Measurements from ENCODE around the gene CNTN5.

The CNTN5 gene

GRCh38 chr11:100367892-100368291 is 1347.1 kb downstream of the CNTN5 start:
- DNase-seq = no peak

GRCh38 chr11:100383357-100383865 is 1362.7 kb downstream of the CNTN5 start:
- DNase-seq = no peak

DNA sequence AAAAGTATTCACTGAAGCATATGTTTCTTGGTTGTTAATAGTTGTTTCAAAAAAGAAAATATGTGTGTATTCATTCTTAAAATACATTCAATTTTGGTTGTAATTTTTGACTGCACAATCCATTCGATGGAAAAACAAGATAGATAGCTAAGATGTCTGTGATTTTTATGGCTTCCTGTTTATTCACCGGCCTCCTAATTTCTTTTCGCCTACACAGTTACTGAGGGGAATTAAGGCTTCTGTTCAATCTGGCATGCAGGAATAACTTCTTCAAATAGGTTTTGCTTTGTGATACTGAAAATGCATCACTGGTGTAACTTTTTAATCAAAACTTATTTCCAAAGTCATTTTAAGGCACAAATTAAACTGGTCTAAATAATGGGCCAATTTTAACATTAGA is 1375.5 kb downstream of the CNTN5 start:
- DNase-seq = no peak

- no peak for DNase-seq
Measured at GRCh38 chr11:100397401-100397800, 1376.7 kb downstream of the CNTN5 start.

GRCh38 chr11:100403816-100404215 is 1383.1 kb downstream of the CNTN5 start:
- DNase-seq = no peak

DNA sequence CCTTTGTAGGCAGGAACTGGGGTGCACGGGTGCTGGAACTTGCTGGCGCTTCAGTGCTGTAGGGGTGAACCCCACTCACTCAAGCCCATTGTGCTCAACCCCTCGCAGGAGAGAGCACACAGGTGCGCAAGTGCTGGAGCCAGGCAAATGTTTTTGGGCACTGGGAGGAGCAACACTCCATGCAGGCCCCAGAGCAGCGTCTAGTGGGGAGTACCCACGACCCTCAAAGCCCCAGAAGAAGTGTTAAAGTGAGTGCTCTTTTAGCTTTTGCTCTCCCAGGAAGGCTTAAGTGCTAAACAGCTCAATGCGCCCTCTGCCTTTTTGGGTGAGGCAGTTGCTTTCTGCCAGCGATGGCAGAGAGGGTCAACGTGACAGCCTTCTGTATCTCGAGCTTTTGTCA is 1384.2 kb downstream of the CNTN5 start:
- no peak for DNase-seq

All from GDM1 (cell line).